ENCODE measurements around the gene CNR1.
"Not testable (repeated sequence)": the region's sequence is repeated elsewhere in the genome, so short reads cannot be mapped to it uniquely, and the experiment has no call there.

Gene CNR1

GRCh38 chr6:88165844-88166492, at the start of gene CNR1:
Gene CNR1 (minus strand): TSS chr6:88166347. CDS start chr6:88145274, 21,073 bp downstream.
- no peak for DNase-seq (ENCODE audit: low read depth)

GRCh38 chr6:88211446-88211845, 45.3 kb upstream of the CNR1 start:
- no peak for DNase-seq (ENCODE audit: low read depth)

GRCh38 chr6:88209301-88209700, 43.2 kb upstream of the CNR1 start:
- DNase-seq (ENCODE audit: low read depth), result no peak

- DNase-seq (ENCODE audit: low read depth), result no peak
Observed at GRCh38 chr6:88208726-88209125, 42.6 kb upstream of the CNR1 start.

- DNase-seq (ENCODE audit: low read depth), result not testable (repeated sequence)
Observed at GRCh38 chr6:88201734-88202133, 35.6 kb upstream of the CNR1 start.

GRCh38 chr6:88184921-88185320, 18.8 kb upstream of the CNR1 start:
- DNase-seq (ENCODE audit: low read depth), result no peak

GRCh38 chr6:88183471-88183870, 17.3 kb upstream of the CNR1 start:
- no peak for DNase-seq (ENCODE audit: low read depth)

GRCh38 chr6:88179692-88180091, 13.5 kb upstream of the CNR1 start:
- DNase-seq (ENCODE audit: low read depth), result no peak

- no peak for DNase-seq (ENCODE audit: low read depth)
Observed at GRCh38 chr6:88177961-88178464, 11.9 kb upstream of the CNR1 start.

- no peak for DNase-seq (ENCODE audit: low read depth)
Observed at GRCh38 chr6:88174906-88175305, 8.8 kb upstream of the CNR1 start.

- peak; percentile 62 for DNase-seq (ENCODE audit: low read depth)
Observed at GRCh38 chr6:88171312-88171711, 5.2 kb upstream of the CNR1 start.

- no peak for DNase-seq (ENCODE audit: low read depth)
Observed at GRCh38 chr6:88168362-88168761, 2.2 kb upstream of the CNR1 start.

GRCh38 chr6:88167352-88167937, 1.3 kb upstream of the CNR1 start:
- DNase-seq (ENCODE audit: low read depth), result no peak

- no peak for DNase-seq (ENCODE audit: low read depth)
Observed at GRCh38 chr6:88166493-88167351, 575 bp upstream of the CNR1 start.

GRCh38 chr6:88165087-88165843, 882 bp downstream of the CNR1 start:
- no peak for DNase-seq (ENCODE audit: low read depth)

- DNase-seq (ENCODE audit: low read depth), result no peak
Observed at GRCh38 chr6:88164061-88164460, 2.1 kb downstream of the CNR1 start.

GRCh38 chr6:88163616-88164015, 2.5 kb downstream of the CNR1 start:
- DNase-seq (ENCODE audit: low read depth), result no peak

GRCh38 chr6:88161940-88162339, 4.2 kb downstream of the CNR1 start:
- DNase-seq (ENCODE audit: low read depth), result no peak

- no peak for DNase-seq (ENCODE audit: low read depth)
Observed at GRCh38 chr6:88157106-88157505, 9.0 kb downstream of the CNR1 start.

- DNase-seq (ENCODE audit: low read depth), result no peak
Observed at GRCh38 chr6:88145298-88145963, 20.7 kb downstream of the CNR1 start.

GRCh38 chr6:88144637-88145297, 21.4 kb downstream of the CNR1 start:
- no peak for DNase-seq (ENCODE audit: low read depth)

All from CMK (cell line).